ENCODE results near the gene KIDINS220.

Gene KIDINS220

GRCh38 chr2:8867363-8867762 lies 29.9 kb upstream of the KIDINS220 start:
- H3K4me3 ChIP-seq (ENCODE audit: low read length), result no peak overlapping the region
- H3K9me3 ChIP-seq (replicated peaks; ENCODE audit: low read length), result no peaks in the 10 kb centered on the region
- H3K27me3 ChIP-seq (ENCODE audit: control insufficient read depth, insufficient read depth, low read length), result no peaks in the 10 kb centered on the region
- H3K9ac ChIP-seq (ENCODE audit: low read depth, low read length), result no peak overlapping the region
- no peaks in the 10 kb centered on the region for H3K4me1 ChIP-seq (ENCODE audit: control insufficient read depth, insufficient read depth, low read length)
- no peak overlapping the region for H3K4me2 ChIP-seq (ENCODE audit: low read length)
- H3K36me3 ChIP-seq (ENCODE audit: insufficient read depth, low read length), result peaks cover 4% of the 10 kb centered on the region

- H3K4me3 ChIP-seq (ENCODE audit: low read length), result no peak overlapping the region
- no peaks in the 10 kb centered on the region for H3K4me1 ChIP-seq (ENCODE audit: control insufficient read depth, insufficient read depth, low read length)
- no peaks in the 10 kb centered on the region for H3K27me3 ChIP-seq (ENCODE audit: control insufficient read depth, insufficient read depth, low read length)
- H3K36me3 ChIP-seq (ENCODE audit: insufficient read depth, low read length), result peaks cover 4% of the 10 kb centered on the region
- H3K9me3 ChIP-seq (replicated peaks; ENCODE audit: low read length), result no peaks in the 10 kb centered on the region
- no peak overlapping the region for H3K4me2 ChIP-seq (ENCODE audit: low read length)
- H3K9ac ChIP-seq (ENCODE audit: low read depth, low read length), result no peak overlapping the region
Observed at GRCh38 chr2:8863331-8863953, 26.0 kb upstream of the KIDINS220 start.

GRCh38 chr2:8862230-8862629 lies 24.8 kb upstream of the KIDINS220 start:
- H3K36me3 ChIP-seq (ENCODE audit: insufficient read depth, low read length), result peaks cover 3% of the 10 kb centered on the region
- no peak overlapping the region for H3K4me2 ChIP-seq (ENCODE audit: low read length)
- H3K27me3 ChIP-seq (ENCODE audit: control insufficient read depth, insufficient read depth, low read length), result no peaks in the 10 kb centered on the region
- no peak overlapping the region for H3K4me3 ChIP-seq (ENCODE audit: low read length)
- H3K4me1 ChIP-seq (ENCODE audit: control insufficient read depth, insufficient read depth, low read length), result no peaks in the 10 kb centered on the region
- H3K9me3 ChIP-seq (replicated peaks; ENCODE audit: low read length), result no peaks in the 10 kb centered on the region
- no peak overlapping the region for H3K9ac ChIP-seq (ENCODE audit: low read depth, low read length)

- Histone ChIP-seq H3K4me3 (ENCODE audit: low read length) (no peak overlapping the region), H3K9ac (ENCODE audit: low read depth, low read length) (no peak overlapping the region), H3K27me3 (ENCODE audit: control insufficient read depth, insufficient read depth, low read length) (no peaks in the 10 kb centered on the region), H3K36me3 (ENCODE audit: insufficient read depth, low read length) (no peaks in the 10 kb centered on the region), H3K9me3 (replicated peaks; ENCODE audit: low read length) (no peaks in the 10 kb centered on the region), H3K4me1 (ENCODE audit: control insufficient read depth, insufficient read depth, low read length) (no peaks in the 10 kb centered on the region), H3K4me2 (ENCODE audit: low read length) (no peak overlapping the region)
Observed at GRCh38 chr2:8861797-8862196, 24.4 kb upstream of the KIDINS220 start.

DNA sequence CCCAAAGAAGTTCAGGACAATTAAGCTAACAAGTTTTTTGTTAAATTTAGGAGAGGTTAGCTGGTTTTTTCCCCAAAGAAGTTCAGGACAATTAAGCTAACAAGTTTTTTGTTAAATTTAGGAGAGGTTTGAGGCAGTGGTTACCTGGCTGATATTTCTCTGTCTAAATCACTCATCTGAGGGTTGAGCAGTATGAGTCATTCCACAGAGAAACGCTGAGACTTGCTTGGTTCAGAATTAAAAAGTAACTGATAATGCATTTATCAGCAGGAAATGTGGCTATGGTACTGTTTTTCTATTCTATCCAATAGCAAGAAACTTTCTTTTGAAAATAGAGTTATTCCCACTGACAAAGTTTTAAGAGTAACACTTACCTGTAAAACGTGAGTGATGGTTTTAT lies 22.8 kb upstream of the KIDINS220 start:
- H3K9ac ChIP-seq (ENCODE audit: low read depth, low read length), result no peak overlapping the region
- H3K36me3 ChIP-seq (ENCODE audit: insufficient read depth, low read length), result no peaks in the 10 kb centered on the region
- no peak overlapping the region for H3K4me3 ChIP-seq (ENCODE audit: low read length)
- H3K4me1 ChIP-seq (ENCODE audit: control insufficient read depth, insufficient read depth, low read length), result no peaks in the 10 kb centered on the region
- no peaks in the 10 kb centered on the region for H3K9me3 ChIP-seq (replicated peaks; ENCODE audit: low read length)
- H3K4me2 ChIP-seq (ENCODE audit: low read length), result no peak overlapping the region
- no peaks in the 10 kb centered on the region for H3K27me3 ChIP-seq (ENCODE audit: control insufficient read depth, insufficient read depth, low read length)

GRCh38 chr2:8858910-8859309 lies 21.5 kb upstream of the KIDINS220 start:
- Histone ChIP-seq H3K36me3 (ENCODE audit: insufficient read depth, low read length) (no peaks in the 10 kb centered on the region), H3K4me2 (ENCODE audit: low read length) (no peak overlapping the region), H3K9ac (ENCODE audit: low read depth, low read length) (no peak overlapping the region), H3K27me3 (ENCODE audit: control insufficient read depth, insufficient read depth, low read length) (no peaks in the 10 kb centered on the region), H3K4me3 (ENCODE audit: low read length) (no peak overlapping the region), H3K4me1 (ENCODE audit: control insufficient read depth, insufficient read depth, low read length) (no peaks in the 10 kb centered on the region), H3K9me3 (replicated peaks; ENCODE audit: low read length) (no peaks in the 10 kb centered on the region)

GRCh38 chr2:8858264-8858663 lies 20.9 kb upstream of the KIDINS220 start:
- Histone ChIP-seq H3K36me3 (ENCODE audit: insufficient read depth, low read length) (no peaks in the 10 kb centered on the region), H3K4me1 (ENCODE audit: control insufficient read depth, insufficient read depth, low read length) (no peaks in the 10 kb centered on the region), H3K27me3 (ENCODE audit: control insufficient read depth, insufficient read depth, low read length) (no peaks in the 10 kb centered on the region)

DNA sequence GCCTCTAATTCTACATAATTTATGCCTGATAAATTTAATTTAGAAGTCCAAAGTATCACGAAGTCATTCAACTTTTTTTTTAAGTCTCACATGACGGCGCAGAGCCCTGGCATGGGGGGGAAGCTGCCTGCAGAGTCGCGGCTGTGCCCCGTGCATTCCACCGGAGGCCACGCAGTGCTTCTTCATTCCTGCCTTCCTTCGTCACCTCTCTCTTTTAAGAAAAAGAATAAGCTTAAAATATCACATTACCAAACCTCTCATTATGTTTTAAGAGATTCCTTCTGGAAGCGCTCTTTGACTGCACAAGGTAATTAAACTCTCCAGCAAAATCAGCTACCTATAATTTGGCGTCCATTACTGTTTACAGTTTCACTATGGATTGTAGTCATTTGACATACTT lies 20.3 kb upstream of the KIDINS220 start:
- Histone ChIP-seq H3K9ac (ENCODE audit: low read depth, low read length) (no peak overlapping the region), H3K4me1 (ENCODE audit: control insufficient read depth, insufficient read depth, low read length) (no peaks in the 10 kb centered on the region), H3K4me3 (ENCODE audit: low read length) (no peak overlapping the region)

More at GRCh38 chr2:8858264-8858663, 20.9 kb upstream of the KIDINS220 start:
- Histone ChIP-seq H3K9ac (ENCODE audit: low read depth, low read length) (no peak overlapping the region), H3K4me3 (ENCODE audit: low read length) (no peak overlapping the region), H3K9me3 (replicated peaks; ENCODE audit: low read length) (no peaks in the 10 kb centered on the region), H3K4me2 (ENCODE audit: low read length) (no peak overlapping the region)

GRCh38 chr2:8856176-8856575 lies 18.8 kb upstream of the KIDINS220 start:
- Histone ChIP-seq H3K36me3 (ENCODE audit: insufficient read depth, low read length) (no peaks in the 10 kb centered on the region), H3K4me1 (ENCODE audit: control insufficient read depth, insufficient read depth, low read length) (no peaks in the 10 kb centered on the region), H3K27me3 (ENCODE audit: control insufficient read depth, insufficient read depth, low read length) (no peaks in the 10 kb centered on the region), H3K9me3 (replicated peaks; ENCODE audit: low read length) (no peaks in the 10 kb centered on the region), H3K4me2 (ENCODE audit: low read length) (no peak overlapping the region), H3K4me3 (ENCODE audit: low read length) (no peak overlapping the region), H3K9ac (ENCODE audit: low read depth, low read length) (no peak overlapping the region)

More for the DNA sequence above, 20.3 kb upstream of the KIDINS220 start:
- Histone ChIP-seq H3K9me3 (replicated peaks; ENCODE audit: low read length) (no peaks in the 10 kb centered on the region), H3K27me3 (ENCODE audit: control insufficient read depth, insufficient read depth, low read length) (no peaks in the 10 kb centered on the region), H3K4me2 (ENCODE audit: low read length) (no peak overlapping the region), H3K36me3 (ENCODE audit: insufficient read depth, low read length) (no peaks in the 10 kb centered on the region)

- Histone ChIP-seq H3K9me3 (replicated peaks; ENCODE audit: low read length) (no peaks in the 10 kb centered on the region), H3K4me3 (ENCODE audit: low read length) (no peak overlapping the region), H3K9ac (ENCODE audit: low read depth, low read length) (no peak overlapping the region), H3K36me3 (ENCODE audit: insufficient read depth, low read length) (no peaks in the 10 kb centered on the region), H3K27me3 (ENCODE audit: control insufficient read depth, insufficient read depth, low read length) (no peaks in the 10 kb centered on the region), H3K4me2 (ENCODE audit: low read length) (no peak overlapping the region), H3K4me1 (ENCODE audit: control insufficient read depth, insufficient read depth, low read length) (no peaks in the 10 kb centered on the region)
Observed at GRCh38 chr2:8855010-8855409, 17.6 kb upstream of the KIDINS220 start.

DNA sequence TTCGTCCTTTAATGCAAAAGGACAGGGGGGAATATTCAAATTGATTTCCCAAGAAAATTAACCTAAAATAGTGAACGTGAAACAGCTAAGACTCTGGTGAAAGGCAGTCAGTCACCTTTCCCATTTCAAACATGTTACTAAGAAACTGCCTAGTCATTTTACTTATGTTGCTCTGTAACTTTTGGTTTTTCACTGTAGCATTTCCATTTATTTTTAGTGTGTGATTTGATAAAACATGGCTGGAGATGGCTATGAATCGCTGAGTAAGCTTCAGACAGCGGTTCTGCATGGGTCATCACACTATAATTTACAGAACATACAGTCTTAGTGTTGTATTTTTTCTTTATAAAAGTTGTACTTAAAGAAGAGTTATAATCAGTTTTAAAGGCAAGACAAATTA lies 16.0 kb upstream of the KIDINS220 start:
- Histone ChIP-seq H3K36me3 (ENCODE audit: insufficient read depth, low read length) (no peaks in the 10 kb centered on the region), H3K4me3 (ENCODE audit: low read length) (no peak overlapping the region), H3K9me3 (replicated peaks; ENCODE audit: low read length) (no peaks in the 10 kb centered on the region), H3K27me3 (ENCODE audit: control insufficient read depth, insufficient read depth, low read length) (no peaks in the 10 kb centered on the region), H3K4me2 (ENCODE audit: low read length) (no peak overlapping the region), H3K4me1 (ENCODE audit: control insufficient read depth, insufficient read depth, low read length) (peaks cover 2% of the 10 kb centered on the region), H3K9ac (ENCODE audit: low read depth, low read length) (no peak overlapping the region)

GRCh38 chr2:8851811-8852560 lies 14.6 kb upstream of the KIDINS220 start:
- Histone ChIP-seq H3K36me3 (ENCODE audit: insufficient read depth, low read length) (no peaks in the 10 kb centered on the region), H3K4me1 (ENCODE audit: control insufficient read depth, insufficient read depth, low read length) (peaks cover 2% of the 10 kb centered on the region), H3K4me2 (ENCODE audit: low read length) (no peak overlapping the region), H3K9ac (ENCODE audit: low read depth, low read length) (no peak overlapping the region), H3K27me3 (ENCODE audit: control insufficient read depth, insufficient read depth, low read length) (no peaks in the 10 kb centered on the region), H3K4me3 (ENCODE audit: low read length) (no peak overlapping the region), H3K9me3 (replicated peaks; ENCODE audit: low read length) (no peaks in the 10 kb centered on the region)

All from skeletal muscle satellite cell (primary cell).